Effector memory CD4-positive, alpha-beta T cell (primary cell): Measurements from ENCODE around the gene MCF2L2.
"Not testable (repeated sequence)": the region's sequence is repeated elsewhere in the genome, so short reads cannot be mapped to it uniquely, and the experiment has no call there.

Experiments used
- DNase-seq, 3 donors: peaks; one replicate each; pipeline ENCODE4 v3.0.0-alpha.2; 2020
- H3K27ac ChIP-seq: 2 replicates; pipeline ENCODE4 v1.7.0; 2013; ENCODE audit warnings: mild to moderate bottlenecking, low read length, moderate library complexity; ENCODE audit not compliant: insufficient read depth, poor library complexity, severe bottlenecking
- H3K27me3 ChIP-seq: replicated peaks from 2 replicates; pipeline ENCODE4 v1.7.0; 2013; ENCODE audit warnings: mild to moderate bottlenecking, low read length; ENCODE audit not compliant: insufficient read depth, control insufficient read depth, poor library complexity, severe bottlenecking
- H3K36me3 ChIP-seq: 2 replicates; pipeline ENCODE4 v1.7.0; 2013; ENCODE audit warnings: mild to moderate bottlenecking, low read length, moderate library complexity; ENCODE audit not compliant: control insufficient read depth, insufficient read depth
- H3K4me1 ChIP-seq: 2 replicates; pipeline ENCODE4 v1.7.0; 2013; ENCODE audit warnings: low read length, mild to moderate bottlenecking; ENCODE audit not compliant: control insufficient read depth, insufficient read depth, poor library complexity, severe bottlenecking
- H3K4me3 ChIP-seq: 2 replicates; pipeline ENCODE4 v1.7.0; 2013; ENCODE audit warnings: low read length, low read depth, mild to moderate bottlenecking; ENCODE audit not compliant: insufficient read depth, poor library complexity, severe bottlenecking
- H3K9me3 ChIP-seq: 2 replicates; pipeline ENCODE4 v1.7.0; 2013; ENCODE audit warnings: mild to moderate bottlenecking, low read length, moderate library complexity; ENCODE audit not compliant: control insufficient read depth
- total RNA-seq, 3 donors: gene quantifications; one replicate each; lab custom pipeline; 2026; lab: John Stamatoyannopoulos, UW

MCF2L2 gene
- 22.1 to 31.9 (median 29.1) reads per million in 3 donors for total RNA-seq

- Histone ChIP-seq H3K27ac (peak within 1 kb of the TSS; percentile 56), H3K4me3 (peak within 1 kb of the TSS; percentile 84), H3K4me1 (peaks cover 13% of the 10 kb centered on the region), H3K27me3 (no peaks in the 10 kb centered on the region), H3K9me3 (no peaks in the 10 kb centered on the region), H3K36me3 (no peaks in the 10 kb centered on the region)
- peak; percentile 59 to 66 (median 63) for DNase-seq
These were observed at the start of gene MCF2L2 for GRCh38 chr3:183428447-183429211. Gene MCF2L2 (minus strand): TSS chr3:183428619. CDS start chr3:183427977, 642 bp downstream.

- no peak overlapping the region for H3K27ac ChIP-seq
- no peak for DNase-seq
- H3K27me3 ChIP-seq = no peaks in the 10 kb centered on the region
- no peaks in the 10 kb centered on the region for H3K36me3 ChIP-seq
- no peaks in the 10 kb centered on the region for H3K9me3 ChIP-seq
- H3K4me1 ChIP-seq = no peaks in the 10 kb centered on the region
- no peak overlapping the region for H3K4me3 ChIP-seq
These were observed 49.5 kb upstream of the MCF2L2 start for GRCh38 chr3:183477801-183478456.

GRCh38 chr3:183475764-183476162 lies 47.3 kb upstream of the MCF2L2 start:
- not testable (repeated sequence) for H3K4me1 ChIP-seq, H3K27ac ChIP-seq, H3K27me3 ChIP-seq, H3K36me3 ChIP-seq, H3K4me3 ChIP-seq, DNase-seq, H3K9me3 ChIP-seq

GRCh38 chr3:183475016-183475763 lies 46.8 kb upstream of the MCF2L2 start:
- Histone ChIP-seq H3K4me1 (no peaks in the 10 kb centered on the region), H3K36me3 (no peaks in the 10 kb centered on the region), H3K9me3 (no peaks in the 10 kb centered on the region), H3K27ac (no peak overlapping the region), H3K27me3 (no peaks in the 10 kb centered on the region), H3K4me3 (no peak overlapping the region)
- DNase-seq = no peak

GRCh38 chr3:183473969-183474368 lies 45.5 kb upstream of the MCF2L2 start:
- Histone ChIP-seq H3K4me3 (no peak overlapping the region), H3K36me3 (no peaks in the 10 kb centered on the region), H3K4me1 (no peaks in the 10 kb centered on the region), H3K9me3 (no peaks in the 10 kb centered on the region), H3K27ac (no peak overlapping the region), H3K27me3 (no peaks in the 10 kb centered on the region)
- no peak for DNase-seq

GRCh38 chr3:183472155-183472554 lies 43.7 kb upstream of the MCF2L2 start:
- H3K4me1 ChIP-seq = no peaks in the 10 kb centered on the region
- DNase-seq = no peak
- H3K27me3 ChIP-seq = no peaks in the 10 kb centered on the region
- H3K9me3 ChIP-seq = no peaks in the 10 kb centered on the region
- H3K4me3 ChIP-seq = no peak overlapping the region
- no peak overlapping the region for H3K27ac ChIP-seq
- no peaks in the 10 kb centered on the region for H3K36me3 ChIP-seq

- no peak for DNase-seq
- H3K36me3 ChIP-seq = no peaks in the 10 kb centered on the region
- H3K4me1 ChIP-seq = no peaks in the 10 kb centered on the region
- no peak overlapping the region for H3K27ac ChIP-seq
- no peaks in the 10 kb centered on the region for H3K27me3 ChIP-seq
- no peak overlapping the region for H3K4me3 ChIP-seq
- H3K9me3 ChIP-seq = no peaks in the 10 kb centered on the region
These were observed 40.0 kb upstream of the MCF2L2 start for GRCh38 chr3:183468424-183468823.

GRCh38 chr3:183466575-183466974 lies 38.2 kb upstream of the MCF2L2 start:
- no peak for DNase-seq
- H3K27me3 ChIP-seq = no peaks in the 10 kb centered on the region
- no peaks in the 10 kb centered on the region for H3K36me3 ChIP-seq

GRCh38 chr3:183465710-183466109 lies 37.3 kb upstream of the MCF2L2 start:
- not testable (repeated sequence) for H3K27ac ChIP-seq, H3K4me3 ChIP-seq, DNase-seq, H3K9me3 ChIP-seq, H3K27me3 ChIP-seq, H3K36me3 ChIP-seq, H3K4me1 ChIP-seq

More at GRCh38 chr3:183466575-183466974, 38.2 kb upstream of the MCF2L2 start:
- H3K27ac ChIP-seq = no peak overlapping the region
- H3K9me3 ChIP-seq = no peaks in the 10 kb centered on the region
- no peaks in the 10 kb centered on the region for H3K4me1 ChIP-seq
- no peak overlapping the region for H3K4me3 ChIP-seq

GRCh38 chr3:183464480-183464879 lies 36.1 kb upstream of the MCF2L2 start:
- H3K27ac ChIP-seq = no peak overlapping the region
- DNase-seq = no peak
- no peak overlapping the region for H3K4me3 ChIP-seq
- H3K4me1 ChIP-seq = no peaks in the 10 kb centered on the region
- H3K36me3 ChIP-seq = no peaks in the 10 kb centered on the region
- H3K9me3 ChIP-seq = no peaks in the 10 kb centered on the region
- H3K27me3 ChIP-seq = no peaks in the 10 kb centered on the region
